Adrenal gland (tissue), 12 donors: ENCODE data around the gene GPR132. TPM values are rescaled to one million over a fixed set of nuclear protein-coding genes. Genes with fewer than 3 reads are reported as not detected.
A peak's percentile ranks its signal among the peaks of the same experiment; 100 is the strongest.

Source experiments
- DNase-seq, 7 donors: peaks; one replicate each; pipeline ENCODE4 v3.0.0-alpha.2; 2019 to 2020
- H3K27ac ChIP-seq, 5 donors: fragments of 200-600 bp; sonication (generic) in 4 of 5; 1 replicate in 3 of 5; 2 replicates in 2 of 5; pipeline versions ENCODE4 v1.5.1 to v1.8.0; 2016 to 2020; ENCODE audit warnings: mild to moderate bottlenecking in 1 of 5
- H3K27me3 ChIP-seq: fragments of 200-600 bp; 2 replicates; pipeline ENCODE4 v1.8.0; 2021
- H3K36me3 ChIP-seq, 2 donors: fragments of 200-600 bp; replicated peaks in 1 of 2; 1 replicate in 1 of 2; 2 replicates in 1 of 2; pipeline versions ENCODE4 v1.5.1 to v1.8.0; 2018 to 2022
- H3K4me1 ChIP-seq, 2 donors: fragments of 200-600 bp; replicated peaks in 1 of 2; 1 replicate in 1 of 2; 2 replicates in 1 of 2; pipeline versions ENCODE4 v1.5.1 to v1.8.0; 2018 to 2021
- H3K4me3 ChIP-seq, 4 donors: fragments of 200-600 bp; sonication (generic) in 3 of 4; one replicate each; pipeline ENCODE4 v1.5.1; 2016 to 2018
- H3K9me3 ChIP-seq, 3 donors: fragments of 200-600 bp; sonication (generic) in 1 of 3; replicated peaks in 1 of 3; 1 replicate in 2 of 3; 2 replicates in 1 of 3; pipeline versions ENCODE4 v1.5.1 to v1.8.0; 2016 to 2021
- POLR2A ChIP-seq, 2 donors: fragments of 450-650 bp; IDR thresholded peaks; one replicate each; pipeline ENCODE4 v1.6.1; 2017; ENCODE audit warnings: antibody characterized with exemption in 2 of 2, mild to moderate bottlenecking in 2 of 2, moderate library complexity in 1 of 2
- WGBS, 4 donors: extraction: QIAGEN DNeasy Blood & Tissue Kit in 2 of 4; methylation state at CpG; one replicate each; pipeline versions ENCODE4 v1.1.5 to v1.1.7; 2013 to 2017; 5-methylcytosine and 5-hydroxymethylcytosine counted together
- intact Hi-C, 2 donors: fragments of 100-400 bp; cut with DNase I; formaldehyde crosslinking; loops; one replicate each; pipeline versions ENCODE4 v1.14.1 to v1.15.0; 2022 to 2023
- polyA plus RNA-seq, 3 donors: library from polyadenylated mRNA; stranded (reverse); fragments of 200-250 nt in 2 of 3; fragments of 350-450 nt in 1 of 3; fragmentation: Illumina TruSeq in 1 of 3; extraction: RNeasy Lipid Tissue Mini Kit (QIAGEN cat#74804) in 1 of 3; gene quantifications; one replicate each; pipeline ENCODE4 v1.2.3, GENCODE V29; 2013 to 2014
- total RNA-seq, 9 donors: library from RNA; depleted of rRNA in 4 of 9; stranded (reverse); fragments of >200 nt in 4 of 9; fragments of 120-200 nt in 1 of 9; fragmentation: NEBNext Ultra II Directional in 1 of 9; extraction: Animal tissue kit (Norgen Biotek cat#: 25700) in 1 of 9; gene quantifications; one replicate each; pipeline versions ENCODE4 v1.1.0 to v1.2.4, GENCODE V29; 2013 to 2023
- TF ChIP-seq, protein P1 (sequence below), 6 experiments: fragments of 450-650 bp in 4 of 6; fragments of 200-600 bp in 2 of 6; sonication (generic) in 1 of 6; IDR thresholded peaks; 1 replicate in 5 of 6; 2 replicates in 1 of 6; pipeline versions ENCODE4 v1.5.1 to v1.8.0; 2016 to 2021; ENCODE audit warnings: antibody characterized with exemption in 6 of 6, mild to moderate bottlenecking in 2 of 6, moderate library complexity in 1 of 6
- donor health status: healthy with polysubstance abuse.
- donor health status: Bipolar disorder and iron deficiency.
- donor health status: DM: yes; HTN: yes; CAD: no.
- donor health status: DM: no; HTN: no; CAD: no.
- donor health status: DM: no; HTN: no; CAD: no.
- donor health status: DM: yes; HTN: yes; CAD: no.

The GPR132 gene
- total and polyA plus RNA-seq, 12 donors = 0.17 to 11.7 (median 1.6) TPM

DNA sequence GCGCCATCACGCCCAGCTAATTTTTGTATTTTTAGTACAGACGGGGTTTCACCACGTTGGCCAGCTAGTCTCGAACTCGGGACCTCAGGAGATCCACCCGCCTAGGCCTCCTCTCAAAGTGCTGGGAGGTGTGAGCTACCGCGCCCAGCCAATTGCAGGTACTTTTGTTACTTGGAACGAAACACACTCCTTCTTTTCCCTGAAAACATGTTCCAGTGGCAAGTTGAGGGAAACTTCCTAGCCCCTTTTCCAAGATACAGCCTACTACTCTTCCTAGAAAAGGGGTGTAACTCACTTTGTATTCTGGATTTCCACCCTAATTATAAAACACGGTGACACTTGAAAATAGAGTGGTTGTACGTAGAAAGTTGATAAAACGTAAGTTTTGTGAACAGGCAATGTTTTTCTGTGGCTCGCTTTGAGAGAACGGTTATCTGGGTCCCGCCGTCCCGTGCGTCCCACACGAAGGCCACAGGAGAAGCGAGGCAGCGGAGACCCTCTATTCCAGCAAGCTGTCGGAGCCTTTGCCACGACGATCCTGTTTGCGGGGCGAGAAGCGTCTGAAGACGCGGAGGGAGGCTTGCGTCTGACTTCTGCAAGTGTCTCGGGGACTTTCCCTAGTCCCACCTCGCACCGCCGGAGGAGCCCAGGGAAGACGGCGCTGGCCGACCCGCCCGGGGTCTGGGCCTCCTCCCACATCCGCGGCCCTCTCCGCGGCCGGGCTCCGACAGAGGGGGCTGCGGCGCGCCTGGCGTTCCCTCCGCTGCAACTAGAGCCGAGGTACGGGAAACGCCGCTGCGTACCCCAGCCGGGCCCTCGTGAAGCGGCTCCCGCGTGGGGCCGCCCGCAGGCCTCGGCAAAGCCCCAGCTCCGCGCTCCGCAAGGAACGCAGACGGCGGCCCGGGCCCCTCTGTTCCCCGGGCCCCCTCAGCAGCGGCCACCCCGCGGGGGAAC lies 45.1 kb downstream of the GPR132 start:
- TF ChIP-seq, protein P1, sequence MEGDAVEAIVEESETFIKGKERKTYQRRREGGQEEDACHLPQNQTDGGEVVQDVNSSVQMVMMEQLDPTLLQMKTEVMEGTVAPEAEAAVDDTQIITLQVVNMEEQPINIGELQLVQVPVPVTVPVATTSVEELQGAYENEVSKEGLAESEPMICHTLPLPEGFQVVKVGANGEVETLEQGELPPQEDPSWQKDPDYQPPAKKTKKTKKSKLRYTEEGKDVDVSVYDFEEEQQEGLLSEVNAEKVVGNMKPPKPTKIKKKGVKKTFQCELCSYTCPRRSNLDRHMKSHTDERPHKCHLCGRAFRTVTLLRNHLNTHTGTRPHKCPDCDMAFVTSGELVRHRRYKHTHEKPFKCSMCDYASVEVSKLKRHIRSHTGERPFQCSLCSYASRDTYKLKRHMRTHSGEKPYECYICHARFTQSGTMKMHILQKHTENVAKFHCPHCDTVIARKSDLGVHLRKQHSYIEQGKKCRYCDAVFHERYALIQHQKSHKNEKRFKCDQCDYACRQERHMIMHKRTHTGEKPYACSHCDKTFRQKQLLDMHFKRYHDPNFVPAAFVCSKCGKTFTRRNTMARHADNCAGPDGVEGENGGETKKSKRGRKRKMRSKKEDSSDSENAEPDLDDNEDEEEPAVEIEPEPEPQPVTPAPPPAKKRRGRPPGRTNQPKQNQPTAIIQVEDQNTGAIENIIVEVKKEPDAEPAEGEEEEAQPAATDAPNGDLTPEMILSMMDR (IDR thresholded peaks at IDR 0.05) = no peak
- no peak for TF ChIP-seq POLR2A (IDR thresholded peaks at IDR 0.05)
- intact Hi-C loops = no loop called here
- WGBS, 4 donors = 8 to 30% (median 11%) methylated on average over 21 to 75 of the region's 75 CpGs
- Histone ChIP-seq H3K27ac (peak overlapping the region in 4 of 5 donors; percentile 48 to 84 (median 70)), H3K9me3 (no peaks in the 10 kb centered on the region), H3K4me3 (peak overlapping the region in 3 of 4 donors; percentile 38 to 92 (median 85)), H3K36me3 (no peaks in the 10 kb centered on the region), H3K4me1 (peaks cover 22 to 39% of the 10 kb centered on the region in 2 donors), H3K27me3 (no peaks in the 10 kb centered on the region)
- peak in 5 of 7 donors; percentile 18 to 42 (median 34) for DNase-seq

DNA sequence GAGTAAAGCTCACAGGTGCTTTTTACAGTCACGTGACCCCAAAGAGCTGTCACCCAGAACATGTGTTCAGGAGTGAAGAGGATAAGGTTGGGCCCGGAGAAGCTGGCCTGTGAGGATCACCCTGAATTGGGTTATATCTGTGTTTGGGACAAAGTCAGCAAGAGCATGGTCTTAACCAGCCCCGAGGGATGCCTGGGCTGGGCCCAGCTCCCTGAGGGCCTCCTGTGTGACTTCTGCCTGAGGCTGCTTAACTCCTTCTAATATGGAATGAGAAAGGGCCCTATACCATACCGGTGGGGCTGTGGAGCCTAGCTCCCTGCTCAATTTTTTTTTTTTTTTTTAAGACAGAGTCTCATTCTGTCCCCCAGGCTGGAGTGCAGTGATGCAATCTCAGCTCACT lies 46.8 kb downstream of the GPR132 start:
- Histone ChIP-seq H3K4me3 (no peak overlapping the region), H3K36me3 (no peaks in the 10 kb centered on the region), H3K27ac (no peak overlapping the region), H3K9me3 (no peaks in the 10 kb centered on the region), H3K27me3 (no peaks in the 10 kb centered on the region), H3K4me1 (peaks cover 12 to 28% of the 10 kb centered on the region in 2 donors)
- no peak for DNase-seq
- intact Hi-C loops = no loop called here
- WGBS, 4 donors = 83 to 96% (median 92%) methylated on average over 4 of the region's 4 CpGs
- TF ChIP-seq POLR2A (IDR thresholded peaks at IDR 0.05) = no peak
- TF ChIP-seq, protein P1 (IDR thresholded peaks at IDR 0.05) = no peak

DNA sequence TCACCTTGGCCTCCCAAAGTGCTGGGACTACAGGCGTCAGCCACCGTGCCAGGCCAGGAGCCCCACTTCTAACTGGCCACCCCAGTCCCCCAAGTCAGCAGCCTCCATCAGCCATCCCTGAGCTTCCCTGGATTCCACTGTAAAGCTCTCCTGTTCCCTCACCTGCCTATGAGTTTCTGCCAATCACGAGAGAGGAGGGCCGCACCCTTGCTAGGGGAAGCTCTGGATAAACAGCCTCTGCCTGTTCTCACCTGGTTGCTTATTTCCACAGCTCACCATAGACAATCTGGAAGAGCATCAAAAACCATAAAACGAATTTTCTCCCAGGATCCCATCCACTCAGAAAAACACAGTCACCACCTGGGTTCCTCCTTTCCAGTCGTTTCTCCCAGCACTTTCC lies 49.3 kb downstream of the GPR132 start:
- Histone ChIP-seq H3K4me3 (no peak overlapping the region), H3K27ac (no peak overlapping the region), H3K9me3 (no peaks in the 10 kb centered on the region), H3K27me3 (no peaks in the 10 kb centered on the region), H3K4me1 (peaks cover 7 to 17% of the 10 kb centered on the region in 2 donors), H3K36me3 (peaks cover 0 to 9% of the 10 kb centered on the region in 2 donors)
- no peak for TF ChIP-seq POLR2A (IDR thresholded peaks at IDR 0.05)
- TF ChIP-seq, protein P1 (IDR thresholded peaks at IDR 0.05) = no peak
- no peak for DNase-seq
- intact Hi-C loops = no loop called here
- WGBS, 4 donors = 73 to 84% (median 77%) methylated on average over 6 of the region's 6 CpGs

DNA sequence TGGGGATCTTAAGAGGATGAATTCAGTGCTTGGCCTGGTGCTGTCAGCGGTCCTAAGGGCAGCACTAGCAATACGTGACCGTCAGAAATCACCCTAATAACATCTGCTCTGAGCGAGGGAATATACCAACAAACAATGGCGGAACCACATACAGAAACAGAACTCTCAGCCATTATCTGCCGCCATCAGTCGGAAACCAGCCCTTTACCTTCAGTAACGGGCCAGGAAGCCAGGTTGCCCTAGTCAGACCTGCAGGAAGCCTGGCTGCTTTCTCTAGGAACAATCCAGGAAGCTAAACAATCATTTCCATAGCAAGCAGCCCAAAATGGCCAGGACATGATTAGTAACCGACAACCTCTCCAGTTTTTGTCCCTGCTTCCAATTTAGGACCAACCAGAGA lies 50.0 kb downstream of the GPR132 start:
- Histone ChIP-seq H3K4me3 (no peak overlapping the region), H3K27me3 (no peaks in the 10 kb centered on the region), H3K9me3 (no peaks in the 10 kb centered on the region), H3K4me1 (peaks cover 6 to 17% of the 10 kb centered on the region in 2 donors), H3K27ac (no peak overlapping the region), H3K36me3 (peaks cover 0 to 14% of the 10 kb centered on the region in 2 donors)
- TF ChIP-seq POLR2A (IDR thresholded peaks at IDR 0.05) = no peak
- TF ChIP-seq, protein P1 (IDR thresholded peaks at IDR 0.05) = no peak
- intact Hi-C loops = no loop called here
- 76 to 82% (median 77%) methylated on average over 6 to 9 of the region's 9 CpGs for WGBS, 4 donors
- no peak for DNase-seq
